ENCODE data around the gene EEF1AKMT3. TPM values are rescaled to one million over a fixed set of nuclear protein-coding genes. Genes with fewer than 3 reads are reported as not detected.
A peak's percentile ranks its signal among the peaks of the same experiment; 100 is the strongest.

Gene EEF1AKMT3
- 4.1 and 7.9 TPM in 2 replicates for total RNA-seq (2014; rRNA removed; shearing (Covaris generic))

GRCh38 chr12:57772429-57773322 lies at the start of gene EEF1AKMT3:
TSS of gene EEF1AKMT3 (plus strand) at chr12:57772614. CDS start at chr12:57772725, 111 bp downstream.
- DNase-seq (ENCODE audit: low spot score): no peak

DNA sequence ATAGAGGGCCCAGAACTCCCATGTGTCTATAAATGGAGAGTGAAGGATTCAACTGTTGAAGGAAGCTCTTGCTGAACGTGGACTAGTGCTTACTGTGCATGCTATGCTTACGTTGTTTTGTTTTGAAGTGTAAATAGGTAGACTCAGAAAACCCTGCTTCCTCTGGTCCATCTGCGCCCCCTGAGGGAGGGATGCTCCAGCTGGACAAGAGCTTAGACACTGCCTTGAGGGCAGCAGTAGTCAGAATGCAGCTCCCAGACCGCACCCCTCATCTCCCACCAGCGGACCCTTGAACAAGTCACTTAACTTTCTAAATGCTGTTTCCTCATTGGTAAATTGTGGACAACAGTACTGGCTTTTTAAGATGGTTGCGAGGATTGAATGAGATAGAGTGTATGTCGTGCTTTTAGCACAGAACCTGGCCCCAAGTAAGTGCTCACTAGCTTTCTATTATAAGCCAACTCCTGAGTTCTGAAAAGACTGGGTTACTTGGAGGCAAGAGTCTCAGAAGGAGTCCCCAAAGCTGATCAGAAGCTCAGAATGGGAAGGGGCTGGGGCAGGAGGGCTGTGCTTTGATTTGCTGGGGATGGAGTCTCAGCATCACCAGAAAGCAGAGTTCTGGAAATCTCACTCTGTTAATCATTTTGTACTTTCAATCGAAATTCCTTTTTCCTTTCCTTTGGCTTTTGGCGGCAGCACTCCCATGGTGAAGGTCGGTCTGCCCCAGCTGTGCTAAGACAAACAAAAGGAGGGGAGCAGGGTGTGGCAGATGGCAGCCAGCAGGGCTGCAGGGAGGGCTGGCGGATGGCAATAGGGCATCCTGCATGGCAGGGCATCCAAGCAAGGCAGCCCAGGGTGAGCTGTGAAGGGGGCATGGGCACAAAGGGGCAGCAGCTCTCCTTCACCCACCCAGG lies 49.4 kb upstream of the EEF1AKMT3 start:
- DNase-seq (ENCODE audit: low spot score): no peak

GRCh38 chr12:57723630-57723962 lies 48.8 kb upstream of the EEF1AKMT3 start:
- no peak for DNase-seq (ENCODE audit: low spot score)

GRCh38 chr12:57724003-57724935 lies 48.1 kb upstream of the EEF1AKMT3 start:
- no peak for DNase-seq (ENCODE audit: low spot score)

- no peak for DNase-seq (ENCODE audit: low spot score)
Observed at GRCh38 chr12:57724936-57725740, 47.3 kb upstream of the EEF1AKMT3 start.

- DNase-seq (ENCODE audit: low spot score): no peak
Observed at GRCh38 chr12:57725851-57726150, 46.6 kb upstream of the EEF1AKMT3 start.

DNA sequence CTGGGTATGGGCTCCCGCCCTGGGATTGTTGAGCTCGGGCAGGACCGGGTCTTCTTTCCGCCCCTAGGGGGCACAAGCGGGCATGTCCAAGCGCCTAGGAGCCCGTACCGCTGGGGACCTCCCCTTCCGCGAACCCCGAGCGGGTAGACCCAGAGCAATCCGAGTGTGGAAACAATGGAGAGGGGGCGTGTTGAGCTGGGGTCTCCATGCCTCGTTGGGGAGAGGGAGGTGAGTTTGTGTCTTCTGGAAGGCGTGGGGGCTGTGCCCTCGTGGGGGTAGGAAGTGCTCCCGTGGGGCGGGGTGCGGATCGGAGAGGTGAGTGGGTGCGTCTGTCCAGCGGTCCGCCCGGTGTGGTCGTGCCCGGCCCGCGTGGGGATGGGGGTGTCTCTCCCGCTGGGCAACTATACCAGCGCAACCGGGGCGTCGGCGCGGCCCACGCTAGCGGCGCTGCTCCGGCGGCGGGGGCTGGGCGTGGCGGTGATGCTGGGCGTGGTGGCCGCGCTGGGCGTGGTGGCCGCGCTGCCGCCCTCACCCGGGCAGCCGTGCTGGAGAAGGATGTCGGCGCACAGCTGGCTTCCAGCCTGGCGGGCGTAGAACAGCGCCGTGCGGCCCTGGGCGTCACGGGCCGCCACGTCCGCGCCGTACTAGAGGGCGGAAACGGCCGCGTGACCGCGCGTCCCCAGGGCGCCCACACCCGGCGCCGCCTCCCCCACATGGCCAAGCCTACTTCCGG lies 46.1 kb upstream of the EEF1AKMT3 start:
- DNase-seq (ENCODE audit: low spot score): peak; percentile 74

DNA sequence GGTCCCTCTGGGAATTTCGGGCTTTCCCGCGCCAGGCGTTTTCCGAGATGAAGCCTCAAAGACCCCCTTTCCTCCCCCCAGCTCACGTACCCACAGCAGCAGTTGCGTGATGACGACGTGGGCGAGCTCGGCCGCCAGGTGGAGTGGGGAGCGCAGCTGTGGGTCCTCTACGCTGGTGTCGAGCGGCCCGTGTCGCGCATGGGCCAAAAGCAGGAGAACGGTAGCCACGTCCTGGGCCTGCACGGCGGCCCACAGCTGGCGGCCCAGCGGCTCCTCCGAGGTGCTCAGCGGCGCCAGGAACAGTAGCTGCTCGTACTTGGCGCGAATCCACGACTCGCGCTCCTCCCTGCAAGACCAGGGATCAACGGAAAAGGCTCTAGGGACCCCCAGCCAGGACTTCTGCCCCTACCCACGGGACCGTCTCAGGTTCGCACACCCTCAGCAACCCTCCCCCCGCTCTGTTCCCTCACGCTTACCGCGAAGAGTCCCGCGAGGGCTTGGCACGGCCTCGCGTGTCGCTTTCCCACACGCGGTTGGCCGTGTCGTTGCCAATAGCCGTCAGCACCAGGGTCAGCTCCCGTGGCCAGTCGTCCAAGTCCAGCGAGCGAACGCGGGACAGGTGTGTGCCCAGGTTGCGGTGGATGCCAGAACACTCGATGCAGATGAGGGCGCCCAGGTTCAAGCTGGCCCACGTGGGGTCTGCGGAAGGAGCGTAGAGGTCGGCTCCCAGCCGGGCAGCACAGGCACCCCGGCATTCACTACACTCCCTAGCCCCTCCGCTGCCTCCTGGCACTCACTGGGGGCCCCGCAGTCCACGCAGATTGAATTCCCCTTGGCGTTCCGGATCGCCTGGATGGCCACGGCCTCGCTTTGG lies 45.3 kb upstream of the EEF1AKMT3 start:
- no peak for DNase-seq (ENCODE audit: low spot score)

DNA sequence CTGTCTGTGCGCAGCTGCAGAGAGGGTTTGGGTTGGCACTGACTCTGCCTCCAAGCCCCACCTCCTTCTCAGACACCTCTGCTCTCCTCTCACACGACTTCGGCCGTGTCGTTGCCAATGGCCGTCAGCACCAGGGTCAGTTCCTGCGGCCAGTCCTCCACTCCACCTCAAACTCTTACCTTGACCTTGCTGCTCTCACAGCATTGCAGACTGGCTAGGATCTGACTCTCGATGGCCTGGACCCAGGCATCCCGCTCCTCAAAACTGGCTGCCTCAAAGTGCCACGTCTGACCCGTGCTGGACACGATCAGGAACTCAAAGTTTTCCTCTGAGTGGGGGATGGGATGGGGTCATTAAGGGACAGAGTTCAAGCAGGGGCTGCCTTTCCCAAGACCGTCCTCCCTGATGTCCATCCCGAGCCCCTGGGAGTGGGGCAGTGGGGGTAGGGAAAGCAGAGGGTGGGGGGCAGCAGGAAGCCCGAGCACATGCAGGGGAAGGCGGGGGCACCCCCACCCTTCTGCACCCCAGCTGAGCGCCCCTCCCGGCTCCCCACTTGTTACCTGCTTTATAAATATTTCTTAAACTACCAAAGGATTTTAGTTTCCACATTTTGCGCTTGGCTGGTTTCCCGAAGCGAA lies 44.5 kb upstream of the EEF1AKMT3 start:
- no peak for DNase-seq (ENCODE audit: low spot score)

- DNase-seq (ENCODE audit: low spot score): no peak
Observed at GRCh38 chr12:57729321-57729844, 43.0 kb upstream of the EEF1AKMT3 start.

GRCh38 chr12:57730336-57731067 lies 41.9 kb upstream of the EEF1AKMT3 start:
- DNase-seq (ENCODE audit: low spot score): no peak

GRCh38 chr12:57731411-57732080 lies 40.9 kb upstream of the EEF1AKMT3 start:
- no peak for DNase-seq (ENCODE audit: low spot score)

DNA sequence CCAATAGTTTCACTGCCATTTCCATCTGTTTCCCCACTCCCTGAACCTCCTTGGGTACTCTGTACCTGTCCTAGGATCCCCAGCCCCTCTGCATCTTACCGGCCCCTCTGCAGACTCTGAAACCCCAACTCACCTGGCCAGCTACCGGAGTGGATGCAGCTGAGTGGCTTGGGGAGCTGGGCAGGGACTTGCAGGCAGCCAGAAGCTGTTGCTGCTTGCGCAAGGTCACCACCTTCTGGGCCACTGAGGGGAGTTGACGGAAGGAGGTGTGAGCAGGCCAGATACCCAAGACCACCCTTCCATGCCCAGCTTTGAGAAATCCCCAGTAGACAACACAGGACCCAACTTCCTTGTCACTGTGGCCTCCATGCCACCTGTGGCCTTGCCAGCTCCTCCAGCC lies 40.1 kb upstream of the EEF1AKMT3 start:
- DNase-seq (ENCODE audit: low spot score): no peak

DNA sequence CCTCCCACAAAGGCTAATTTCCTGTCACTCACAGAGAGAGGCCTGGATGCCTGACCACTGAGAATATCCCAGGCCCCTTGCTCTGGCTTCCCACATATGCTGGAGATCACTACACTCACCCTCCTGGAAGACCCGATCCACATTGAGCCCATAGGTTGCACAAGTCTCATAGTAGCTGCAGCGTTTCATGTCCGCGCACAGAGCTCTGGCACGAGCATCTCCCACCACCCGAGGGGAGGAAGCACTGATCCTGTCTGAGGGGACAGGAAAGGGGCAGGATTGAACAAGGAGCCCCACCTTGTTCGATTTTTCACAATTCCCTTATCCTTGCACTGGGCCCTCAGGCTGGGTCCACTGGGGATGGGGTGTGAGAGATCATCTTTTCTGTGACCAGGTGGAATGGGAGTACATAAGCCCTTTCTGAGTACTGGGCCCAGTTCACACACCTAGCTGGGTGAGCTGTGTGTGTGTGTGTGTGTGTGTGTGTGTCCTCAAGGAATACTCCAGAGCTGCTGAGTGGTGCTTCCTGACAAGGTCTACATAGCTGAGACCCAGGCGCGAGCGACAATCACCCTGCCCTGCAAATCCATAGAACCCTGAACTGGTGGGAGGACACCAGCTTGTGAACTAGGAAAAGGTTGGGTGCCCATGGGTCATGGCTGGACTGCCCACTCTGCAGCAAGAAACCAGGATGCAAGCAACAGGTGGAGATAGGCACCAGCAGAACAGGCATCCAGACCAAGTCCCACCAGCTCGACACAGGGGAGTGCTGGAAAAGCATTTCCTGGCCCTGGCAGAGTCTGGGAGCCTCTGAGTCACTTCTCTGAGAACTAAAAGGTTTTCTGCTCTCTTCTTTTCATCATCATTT lies 39.5 kb upstream of the EEF1AKMT3 start:
- DNase-seq (ENCODE audit: low spot score): no peak

- no peak for DNase-seq (ENCODE audit: low spot score)
Observed at GRCh38 chr12:57733928-57734327, 38.5 kb upstream of the EEF1AKMT3 start.

DNA sequence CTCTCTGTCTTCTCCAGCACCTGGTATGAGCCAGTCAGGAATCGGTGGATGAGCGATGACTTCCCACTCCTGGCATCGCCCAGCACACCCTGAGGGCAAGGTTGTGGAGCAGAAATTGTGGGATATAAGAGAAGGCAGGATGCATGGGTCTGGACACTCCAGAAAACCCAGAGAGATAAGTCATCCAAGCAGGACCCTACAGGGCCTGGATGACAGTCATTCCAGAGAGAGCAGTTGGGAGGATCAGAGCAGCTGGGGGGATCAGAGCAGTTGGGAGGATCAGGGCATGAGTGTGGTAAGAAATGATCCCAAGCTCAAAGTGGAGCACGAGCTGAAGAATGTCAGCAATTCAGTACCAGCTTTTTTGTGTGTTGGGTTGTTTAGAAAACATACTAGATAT lies 37.8 kb upstream of the EEF1AKMT3 start:
- no peak for DNase-seq (ENCODE audit: low spot score)

Data from H4 (cell line).